GM18502 (cell line): Measurements from ENCODE around the gene PNMA8A.

Source experiments
- ATAC-seq: cut with Tn5 transposase; IDR thresholded peaks from one replicate; pipeline ENCODE4 v1.9.1; 2021; ENCODE audit warnings: mild to moderate bottlenecking; ENCODE audit not compliant: unreplicated experiment, poor library complexity

The PNMA8A gene

DNA sequence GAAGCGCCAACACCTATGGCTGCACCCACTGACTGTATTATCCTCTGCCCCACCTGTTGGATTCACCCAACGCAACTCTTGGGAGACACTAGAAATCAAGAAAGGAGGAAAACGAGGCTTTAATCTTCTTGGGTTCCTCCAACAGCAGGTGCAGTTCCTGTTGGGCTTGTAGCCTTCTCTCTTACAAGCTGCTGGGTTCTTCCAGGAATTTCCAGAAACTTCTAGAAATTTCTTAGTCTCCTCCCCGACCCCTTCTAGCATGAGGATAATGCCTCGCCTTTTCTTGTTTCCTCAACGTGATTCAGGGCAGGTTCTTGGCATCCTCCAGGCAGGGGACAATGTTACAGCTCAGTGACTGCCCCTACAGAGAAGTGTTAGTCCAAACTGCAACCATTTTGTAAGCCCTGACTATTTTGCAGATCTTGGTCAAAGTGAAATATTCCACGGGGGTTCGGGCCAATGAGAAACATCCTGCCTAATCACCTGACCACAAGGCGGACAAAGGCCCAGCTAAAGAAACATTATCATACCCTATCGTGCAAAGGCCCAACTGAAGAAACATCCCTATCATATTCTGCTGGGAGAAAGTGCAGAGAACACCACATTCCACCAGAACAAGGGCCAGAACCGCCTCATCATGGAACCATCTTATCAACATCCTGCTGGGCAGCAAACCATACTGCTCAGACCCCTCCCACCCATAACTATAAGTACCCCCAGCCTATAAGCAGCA, 614 bp upstream of the PNMA8A start:
- no peak for ATAC-seq

DNA sequence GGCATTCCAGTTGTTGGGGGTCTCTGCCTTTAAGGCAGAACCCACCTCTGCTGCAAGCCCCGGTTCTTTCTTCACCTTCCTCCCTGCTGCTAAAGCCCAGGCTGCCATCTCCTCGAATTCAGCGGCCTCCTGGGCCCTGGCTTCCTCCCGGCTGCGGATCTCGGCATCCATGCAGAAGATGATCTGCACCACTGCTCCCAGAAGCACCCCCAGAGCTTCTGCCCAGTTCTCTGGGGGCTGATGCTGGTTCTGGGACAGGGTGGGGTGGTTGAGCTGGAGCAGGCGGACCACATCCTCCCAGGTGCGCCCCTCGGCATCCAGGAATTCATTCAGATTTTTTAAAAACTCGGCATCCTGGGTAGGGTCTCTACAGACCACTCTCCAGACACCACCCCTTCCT, 987 bp downstream of the PNMA8A start:
- ATAC-seq = no peak

DNA sequence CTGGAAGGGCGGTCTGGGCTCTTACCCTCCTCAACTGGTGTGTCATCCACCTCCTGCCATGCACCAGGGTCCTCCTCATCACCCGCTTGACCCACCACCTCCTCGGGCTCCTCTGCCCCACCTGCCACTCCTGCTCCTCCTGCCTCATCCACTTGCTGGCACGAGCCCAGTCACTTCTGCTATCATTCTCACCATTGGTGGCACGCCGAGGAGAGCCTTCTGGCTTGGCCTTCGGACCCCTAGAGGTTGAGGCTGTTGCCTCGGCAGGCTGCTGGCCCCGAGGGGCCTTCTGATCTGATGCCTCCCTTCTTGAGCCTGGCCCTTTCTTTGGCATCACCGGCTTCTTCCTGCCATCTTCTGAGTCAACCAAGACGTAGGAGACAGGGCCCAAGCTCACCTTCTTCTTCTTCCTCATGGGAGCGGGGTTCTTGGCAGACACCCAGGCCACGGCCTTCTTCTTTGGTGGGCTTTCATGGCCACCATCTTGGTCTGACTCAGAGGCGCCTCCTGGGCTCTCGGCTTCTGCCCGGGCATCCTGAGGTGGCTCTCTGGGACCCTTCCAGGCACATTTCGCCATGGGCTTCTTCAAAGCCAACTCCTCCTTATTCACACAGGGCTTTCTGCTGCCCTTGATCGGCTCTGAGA, 1.7 kb downstream of the PNMA8A start:
- ATAC-seq = no peak

DNA sequence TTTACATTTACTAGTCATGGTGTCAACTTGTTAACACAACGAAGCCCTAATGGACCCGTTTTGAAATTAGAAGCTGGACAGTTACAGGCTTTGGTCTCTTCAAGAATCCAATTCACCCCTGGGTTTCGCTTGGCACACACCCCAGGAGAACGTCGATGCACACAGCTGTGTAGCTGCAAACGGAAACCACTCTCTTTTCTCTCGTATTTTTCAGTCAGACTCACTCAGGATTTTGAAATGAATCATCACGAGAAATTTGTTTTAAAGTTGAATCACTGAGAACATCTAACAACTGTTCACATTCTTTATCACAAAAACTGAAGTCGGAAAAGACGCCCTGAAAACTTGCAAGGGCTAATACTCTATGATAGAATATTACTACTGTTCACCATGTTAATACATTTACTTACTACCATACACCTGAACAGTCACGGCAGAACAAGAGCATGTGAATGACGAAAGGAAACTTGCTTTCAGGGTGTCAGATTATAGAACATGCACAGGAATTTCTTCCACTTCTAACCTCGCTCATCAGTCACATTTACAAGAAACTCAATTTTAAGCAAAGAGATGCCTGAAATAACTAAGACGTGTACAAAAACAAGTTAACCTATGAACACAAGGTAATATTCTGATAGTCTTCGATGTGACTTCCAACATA, 4.7 kb downstream of the PNMA8A start:
- no peak for ATAC-seq

DNA sequence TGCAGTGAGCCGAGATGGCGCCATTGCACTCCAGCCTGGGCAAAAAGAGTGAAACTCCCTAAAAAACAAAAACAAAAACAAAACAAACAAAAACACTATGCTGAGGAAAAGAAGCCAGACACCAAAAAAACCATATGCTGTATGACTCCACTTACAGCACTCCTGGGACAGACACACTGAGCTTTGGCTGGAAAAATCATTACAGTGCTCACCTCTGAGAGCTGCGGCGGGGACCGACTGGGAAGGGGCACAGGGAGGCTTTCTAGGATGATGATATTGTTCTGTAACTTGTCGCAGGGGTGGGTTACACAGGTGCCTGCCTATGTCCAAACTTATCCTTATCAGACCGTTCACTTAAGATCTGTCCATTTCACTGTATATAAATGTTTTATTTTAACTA, 7.8 kb downstream of the PNMA8A start:
- ATAC-seq = no peak

DNA sequence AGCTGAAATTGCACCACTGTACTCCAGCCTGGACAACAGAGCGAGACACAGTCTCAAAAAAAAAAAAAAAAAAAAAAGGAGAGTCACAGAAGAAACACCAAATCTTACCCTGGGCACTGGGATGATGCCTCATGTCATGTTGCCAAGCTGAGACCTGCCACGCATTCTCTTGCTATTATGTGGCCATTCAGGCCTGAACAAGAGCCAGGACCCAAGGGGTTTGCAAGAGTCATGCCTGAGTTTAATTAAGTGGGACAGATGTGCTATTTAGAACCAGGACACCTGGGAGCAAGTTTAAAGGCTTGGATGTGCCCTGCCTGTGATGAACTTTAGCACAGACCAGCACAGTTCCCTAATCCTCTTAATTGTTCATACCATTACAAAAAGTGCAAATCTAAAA, 9.8 kb downstream of the PNMA8A start:
- ATAC-seq = no peak

DNA sequence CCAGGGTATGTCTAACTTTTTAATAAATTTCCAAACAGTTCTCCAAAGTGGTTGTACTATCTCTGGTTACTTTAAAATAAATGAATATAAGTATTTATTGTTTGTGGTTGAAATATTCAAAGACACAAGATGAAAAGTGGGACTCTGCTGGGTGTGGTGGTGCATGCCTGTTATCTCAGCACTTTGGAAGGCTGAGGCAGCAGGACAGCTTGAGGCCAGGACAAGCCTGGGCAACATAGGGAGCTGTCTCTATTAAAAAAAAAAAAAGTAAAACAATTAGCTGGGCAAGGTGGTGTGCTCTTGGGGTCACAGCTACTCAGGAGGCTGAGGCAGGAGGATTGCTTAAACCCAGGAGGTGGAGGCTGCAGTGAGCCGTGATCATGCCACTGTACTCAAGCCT, 10.4 kb downstream of the PNMA8A start:
- no peak for ATAC-seq

DNA sequence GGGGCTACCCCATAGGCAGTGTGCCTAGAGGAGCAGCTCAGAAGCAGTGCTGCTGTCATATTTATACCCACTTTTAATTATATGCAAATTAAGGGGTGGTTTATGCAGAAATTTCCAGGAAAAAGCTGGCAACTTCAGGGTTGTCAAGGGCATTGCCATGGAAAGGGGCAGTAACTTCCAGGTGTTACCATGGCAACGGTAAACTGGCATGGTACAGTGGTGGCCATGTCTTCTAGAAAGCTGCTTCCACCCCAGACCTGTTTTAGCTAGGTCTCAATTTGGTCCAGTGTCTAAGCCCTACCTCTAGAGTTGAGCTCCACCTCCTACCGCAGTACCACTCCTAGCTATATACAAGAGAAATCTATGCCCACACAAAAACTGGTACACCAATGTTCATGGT, 11.3 kb downstream of the PNMA8A start:
- no peak for ATAC-seq

DNA sequence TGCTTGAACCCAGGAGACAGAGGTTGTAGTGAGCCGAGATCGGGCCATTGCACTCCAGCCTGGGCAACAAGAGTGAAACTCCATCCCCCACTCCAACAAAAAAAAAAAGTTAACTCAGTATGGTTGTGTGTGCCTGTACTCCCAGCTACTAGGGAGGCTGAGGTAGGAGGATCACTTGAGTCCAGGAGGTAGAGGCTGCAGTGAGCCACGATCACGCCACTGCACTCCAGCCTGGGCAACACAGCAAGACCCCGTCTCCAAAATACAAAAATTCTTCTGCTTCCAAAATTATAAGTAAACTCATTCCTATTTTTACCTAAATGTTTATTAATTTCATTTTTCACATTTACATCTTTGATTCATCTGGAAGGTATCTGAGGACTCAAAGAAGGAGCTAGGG, 14.4 kb downstream of the PNMA8A start:
- ATAC-seq = no peak

DNA sequence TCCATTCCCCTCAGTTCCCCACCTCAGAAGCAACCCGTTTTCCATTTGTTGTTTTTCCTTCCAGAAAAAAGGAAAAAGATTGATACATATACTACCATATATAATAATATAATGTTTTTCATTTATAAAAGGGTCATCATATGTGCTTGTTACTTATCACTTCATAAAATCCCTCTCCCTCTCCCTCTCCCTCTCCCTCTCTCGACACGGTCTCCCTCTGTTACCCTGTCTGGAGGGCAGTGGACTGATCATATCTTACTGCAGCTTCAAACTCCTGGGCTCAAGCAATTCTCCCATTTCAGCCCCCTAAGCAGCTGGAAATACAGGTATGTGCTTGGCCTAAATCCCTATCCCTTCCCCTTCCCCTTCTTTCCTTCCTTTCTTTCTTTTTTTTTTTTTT, 17.1 kb downstream of the PNMA8A start:
- no peak for ATAC-seq

DNA sequence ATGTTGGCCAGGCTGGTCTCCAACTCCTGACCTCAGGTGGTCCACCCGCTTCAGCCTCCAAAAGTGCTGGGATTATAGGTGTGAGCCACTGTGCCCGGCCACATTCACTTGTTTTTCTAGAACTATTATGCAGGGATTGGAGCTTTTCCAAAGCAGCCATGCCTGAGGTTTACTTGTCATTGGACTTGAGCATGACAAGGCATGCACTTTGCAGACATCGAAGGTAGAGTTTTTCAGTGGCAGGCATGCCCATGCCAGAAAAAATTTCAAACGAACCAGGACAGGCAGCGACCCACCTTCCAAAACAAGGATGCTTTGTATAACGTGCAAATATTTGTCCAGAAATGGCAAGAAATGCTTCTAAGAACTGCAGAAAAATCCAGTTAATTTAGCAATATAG, 17.7 kb downstream of the PNMA8A start:
- no peak for ATAC-seq

DNA sequence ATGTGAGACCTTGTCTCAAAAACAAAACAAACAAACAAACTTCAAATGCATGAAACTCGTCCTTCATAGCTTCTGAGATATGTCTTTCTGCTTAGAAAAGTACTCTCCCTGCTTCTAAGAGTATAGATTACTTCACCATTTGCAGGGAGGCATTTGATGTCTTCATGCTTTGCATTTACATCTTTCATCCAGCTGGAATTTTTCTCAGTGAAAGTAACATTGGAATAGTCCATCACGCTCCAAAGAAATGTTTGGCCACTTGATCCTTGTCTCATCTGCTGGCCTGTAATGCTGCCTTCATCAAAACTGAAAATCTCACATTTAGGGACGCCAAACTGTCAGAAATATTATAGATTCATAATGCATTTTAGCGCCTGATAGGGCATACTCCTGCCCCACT, 19.2 kb downstream of the PNMA8A start:
- no peak for ATAC-seq

DNA sequence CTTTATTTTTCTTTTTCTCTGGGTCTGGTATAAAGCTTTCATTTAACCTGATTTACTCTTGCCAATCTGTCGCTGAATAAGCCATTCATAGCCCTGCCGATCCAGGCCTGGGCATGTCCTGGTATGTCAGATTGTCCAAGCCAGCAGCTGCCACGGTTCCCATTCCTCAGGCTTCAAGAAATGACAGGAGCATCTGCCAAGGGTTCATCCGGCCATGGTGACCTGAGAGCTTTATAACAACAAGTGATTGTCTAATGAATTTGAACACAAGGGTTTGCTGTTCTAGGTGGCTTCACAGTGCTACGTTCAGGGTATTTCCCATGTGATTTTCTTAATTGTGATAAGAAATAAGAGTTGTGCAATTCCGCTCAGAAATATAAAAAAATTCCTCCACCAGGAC, 20.0 kb downstream of the PNMA8A start:
- no peak for ATAC-seq

DNA sequence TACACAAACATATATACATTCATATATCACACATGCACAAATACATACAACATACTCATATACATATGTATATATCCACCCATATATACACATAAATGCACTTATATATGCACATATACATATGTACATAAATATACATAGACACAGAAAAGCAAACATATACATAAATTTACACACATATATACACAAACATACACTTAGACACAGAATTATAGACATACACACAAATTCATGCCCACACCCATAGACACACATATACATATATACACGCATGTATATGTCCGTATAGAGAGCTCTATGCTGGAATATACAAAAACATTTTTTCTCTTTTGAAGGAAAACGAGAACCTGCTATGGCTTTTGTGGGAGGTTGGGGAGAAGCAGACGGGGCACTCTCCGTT, 20.6 kb downstream of the PNMA8A start:
- ATAC-seq = no peak

DNA sequence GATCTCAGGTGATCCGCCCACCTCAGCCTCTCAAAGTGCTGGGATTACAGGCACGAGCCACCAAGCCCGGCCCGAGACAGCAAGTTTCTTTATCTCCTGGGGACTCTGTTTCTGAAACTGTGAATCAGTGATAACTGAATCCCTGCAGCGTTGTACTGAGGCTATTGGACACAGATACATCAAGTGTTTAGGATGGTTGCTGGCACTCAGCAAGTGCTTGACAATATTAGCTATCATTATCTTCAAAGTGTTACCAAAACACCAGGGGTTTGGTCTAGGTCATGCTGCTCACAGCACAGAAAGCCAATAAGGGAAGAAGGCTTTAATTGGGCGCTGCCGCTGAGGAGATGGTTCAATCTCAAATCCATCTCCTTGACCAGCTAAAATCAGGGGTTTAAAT, 22.1 kb downstream of the PNMA8A start:
- ATAC-seq = no peak

DNA sequence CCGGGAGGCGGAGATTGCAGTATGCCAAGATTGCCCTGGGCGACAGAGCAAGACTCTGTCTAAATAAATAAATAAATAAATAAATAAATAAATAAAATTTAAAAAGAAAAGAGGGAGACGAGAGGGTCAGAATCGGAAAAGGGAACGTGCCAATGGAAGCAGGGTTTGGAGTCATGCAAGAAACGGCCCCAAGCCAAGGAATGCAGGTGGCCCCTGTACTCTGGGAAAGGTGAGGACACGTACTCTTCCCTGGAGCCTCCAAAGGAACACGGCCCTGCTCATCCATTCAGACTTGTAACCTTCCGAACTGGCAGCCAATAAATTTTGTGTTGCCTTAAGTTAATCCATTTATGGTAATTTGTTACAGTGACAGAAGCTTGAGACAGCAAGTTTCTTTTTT, 22.8 kb downstream of the PNMA8A start:
- no peak for ATAC-seq

DNA sequence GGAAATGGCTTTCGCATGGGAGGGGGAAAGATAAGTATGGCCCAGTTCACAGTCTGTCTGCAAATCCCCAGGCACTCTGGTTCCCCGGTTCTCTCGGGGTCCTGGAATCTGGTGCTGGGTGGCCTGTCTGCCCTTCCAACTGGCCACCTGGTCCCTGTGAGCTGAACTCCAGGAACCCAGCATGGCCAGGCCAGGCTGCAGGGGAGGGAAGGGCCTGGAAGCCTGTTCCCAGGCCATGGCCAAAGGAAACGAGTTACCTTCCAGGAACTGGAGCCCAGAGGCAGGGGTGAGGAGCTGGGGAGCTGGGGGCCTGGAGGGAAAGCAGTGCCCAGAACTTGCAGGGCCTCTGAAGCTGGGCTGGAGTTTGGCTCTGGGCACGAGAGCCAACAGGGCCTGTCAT, 23.5 kb downstream of the PNMA8A start:
- no peak for ATAC-seq

DNA sequence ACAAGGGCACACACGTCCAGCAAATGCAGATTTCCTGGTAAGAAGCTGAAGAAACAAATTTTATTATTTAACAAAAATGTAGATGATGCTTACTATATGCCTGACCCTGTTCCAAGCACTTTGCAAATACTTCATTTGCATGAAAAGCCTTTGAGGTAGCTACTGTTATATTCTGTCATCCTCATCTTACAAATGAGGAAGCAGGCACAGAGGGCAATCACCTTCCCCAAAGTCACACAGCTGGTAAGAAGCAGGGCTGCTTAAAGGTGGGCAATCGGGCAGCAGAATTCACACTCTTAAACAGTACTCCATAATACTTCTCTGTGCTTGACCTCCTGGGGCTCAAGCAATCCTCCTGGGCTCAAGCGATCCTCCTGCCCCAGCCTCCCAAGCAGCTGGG, 24.4 kb downstream of the PNMA8A start:
- ATAC-seq = no peak

DNA sequence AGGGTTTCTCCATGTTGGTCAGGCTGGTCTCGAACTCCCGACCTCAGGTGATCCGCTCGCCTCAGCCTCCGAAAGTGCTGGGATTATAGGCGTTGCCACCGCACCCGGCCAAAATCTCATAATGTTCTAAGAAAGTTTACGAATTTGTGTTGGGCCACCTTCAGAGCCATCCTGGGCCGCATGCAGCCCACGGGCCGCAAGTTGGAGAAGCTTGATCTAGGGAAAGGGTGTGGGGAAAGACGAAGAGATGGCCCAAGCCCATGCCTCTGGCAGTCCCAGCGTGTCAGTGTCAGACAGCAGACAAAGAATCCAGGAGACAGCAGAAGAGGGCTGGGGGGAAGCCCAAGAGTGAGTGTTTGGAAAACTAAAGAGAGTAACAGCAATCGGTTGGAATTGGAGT, 25.3 kb downstream of the PNMA8A start:
- no peak for ATAC-seq

DNA sequence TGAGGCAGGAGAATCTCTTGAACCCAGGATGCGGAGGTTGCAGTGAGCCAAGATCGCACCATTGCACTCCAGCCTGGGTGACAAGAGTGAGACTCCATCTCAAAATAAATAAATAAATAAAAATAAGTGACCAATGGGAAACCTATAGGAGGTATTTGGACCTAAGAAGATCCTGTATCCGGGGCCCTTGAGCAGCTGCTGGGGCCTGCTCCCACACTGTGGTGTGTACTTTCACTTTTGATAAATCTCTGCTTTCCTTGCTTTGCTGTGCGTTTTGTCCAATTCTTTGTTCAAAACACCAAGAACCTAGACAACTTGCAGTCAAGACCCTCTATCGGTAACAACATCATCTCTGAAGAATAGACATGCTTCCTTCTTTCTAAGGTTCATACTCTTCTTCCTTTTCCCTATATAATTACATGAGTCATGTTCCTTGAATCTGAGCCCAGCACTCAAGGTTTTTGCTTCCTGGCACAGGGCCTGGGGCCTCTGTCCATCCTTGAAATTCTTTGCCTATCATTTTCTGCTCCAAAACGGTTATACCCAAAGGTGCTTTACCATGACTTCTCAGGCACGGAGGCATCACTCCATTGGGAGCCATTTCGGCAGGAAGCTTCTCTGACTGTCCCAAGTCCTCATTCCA, 28.4 kb downstream of the PNMA8A start:
- ATAC-seq = no peak

DNA sequence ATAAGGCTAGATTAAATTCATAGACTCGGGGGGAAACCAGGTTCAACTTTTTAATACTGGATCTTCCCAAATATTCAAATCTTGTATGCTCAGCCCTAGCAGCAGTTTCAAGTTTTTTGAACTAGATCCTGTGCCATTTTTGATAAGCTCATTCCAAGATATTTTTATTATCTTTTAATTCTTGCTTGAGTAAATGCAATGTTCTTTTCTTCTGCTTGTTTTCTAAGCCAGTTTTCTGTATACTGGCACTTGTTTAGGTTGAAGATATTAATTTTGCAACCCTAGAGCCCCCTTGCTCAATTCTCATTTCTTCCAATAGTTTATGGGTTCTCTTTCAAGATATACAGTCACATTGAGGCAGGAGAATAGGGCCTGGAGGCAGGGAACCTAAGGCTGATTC, 29.5 kb downstream of the PNMA8A start:
- ATAC-seq = no peak
